GM12801 (cell line): Measurements from ENCODE around the gene RNF34.

Source experiments
- TF ChIP-seq, protein P1 (sequence below): IDR thresholded peaks from one replicate; pipeline ENCODE4 v1.5.1; 2011; ENCODE audit warnings: control low read depth; ENCODE audit not compliant: insufficient read length; ENCODE audit errors: extremely low read depth

Gene RNF34, protein sequence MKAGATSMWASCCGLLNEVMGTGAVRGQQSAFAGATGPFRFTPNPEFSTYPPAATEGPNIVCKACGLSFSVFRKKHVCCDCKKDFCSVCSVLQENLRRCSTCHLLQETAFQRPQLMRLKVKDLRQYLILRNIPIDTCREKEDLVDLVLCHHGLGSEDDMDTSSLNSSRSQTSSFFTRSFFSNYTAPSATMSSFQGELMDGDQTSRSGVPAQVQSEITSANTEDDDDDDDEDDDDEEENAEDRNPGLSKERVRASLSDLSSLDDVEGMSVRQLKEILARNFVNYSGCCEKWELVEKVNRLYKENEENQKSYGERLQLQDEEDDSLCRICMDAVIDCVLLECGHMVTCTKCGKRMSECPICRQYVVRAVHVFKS

DNA sequence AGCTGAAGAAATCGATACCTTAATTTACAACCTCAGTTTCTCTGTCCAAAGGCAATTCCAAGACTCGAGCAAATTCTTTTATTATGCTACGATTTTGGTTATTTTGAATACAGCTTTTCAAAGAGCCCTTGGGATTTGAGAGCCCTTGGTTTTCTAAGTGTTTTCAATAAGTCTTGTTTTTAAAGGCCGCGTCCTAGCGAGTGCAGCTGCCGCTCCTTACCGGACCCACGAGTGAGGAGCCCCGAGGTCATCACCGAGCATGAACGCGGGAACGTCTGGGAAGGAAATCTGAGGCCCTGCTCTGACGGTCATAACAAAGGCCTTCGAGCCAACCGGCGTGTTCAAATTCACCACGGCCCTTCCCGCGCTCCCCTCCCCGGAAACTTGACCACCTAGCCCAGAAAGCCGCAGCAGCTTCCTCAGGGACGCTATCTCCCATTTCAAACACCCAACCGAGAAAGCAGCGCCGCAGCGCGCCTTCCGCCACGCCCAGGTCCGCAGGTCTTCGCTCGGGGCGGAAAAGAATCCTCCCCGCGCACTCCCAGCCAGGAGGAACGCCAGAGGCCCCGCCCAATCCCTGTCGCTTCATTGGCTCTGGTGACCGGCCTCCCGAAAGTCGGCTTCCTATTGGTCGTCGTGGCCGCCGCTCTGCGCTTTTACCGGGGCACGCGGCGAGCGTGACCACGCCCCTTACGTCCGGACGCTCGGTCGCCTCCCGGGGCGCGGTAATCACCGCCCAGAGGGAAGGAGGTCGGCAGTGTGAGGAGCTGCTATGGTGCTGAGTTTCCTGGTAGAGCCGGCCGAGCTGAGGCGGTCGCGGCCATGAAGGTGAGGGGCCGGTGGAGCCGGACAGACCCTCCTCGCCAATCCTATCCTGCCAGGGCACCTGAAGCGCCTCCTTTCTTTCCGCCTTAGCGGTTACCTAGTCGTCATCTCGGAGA lies at the start of gene RNF34:
Gene RNF34 (plus strand): TSS at position 728 of the 941 bp plus-strand sequence. CDS start 95 bp downstream, at position 823.
- TF ChIP-seq, protein P1, sequence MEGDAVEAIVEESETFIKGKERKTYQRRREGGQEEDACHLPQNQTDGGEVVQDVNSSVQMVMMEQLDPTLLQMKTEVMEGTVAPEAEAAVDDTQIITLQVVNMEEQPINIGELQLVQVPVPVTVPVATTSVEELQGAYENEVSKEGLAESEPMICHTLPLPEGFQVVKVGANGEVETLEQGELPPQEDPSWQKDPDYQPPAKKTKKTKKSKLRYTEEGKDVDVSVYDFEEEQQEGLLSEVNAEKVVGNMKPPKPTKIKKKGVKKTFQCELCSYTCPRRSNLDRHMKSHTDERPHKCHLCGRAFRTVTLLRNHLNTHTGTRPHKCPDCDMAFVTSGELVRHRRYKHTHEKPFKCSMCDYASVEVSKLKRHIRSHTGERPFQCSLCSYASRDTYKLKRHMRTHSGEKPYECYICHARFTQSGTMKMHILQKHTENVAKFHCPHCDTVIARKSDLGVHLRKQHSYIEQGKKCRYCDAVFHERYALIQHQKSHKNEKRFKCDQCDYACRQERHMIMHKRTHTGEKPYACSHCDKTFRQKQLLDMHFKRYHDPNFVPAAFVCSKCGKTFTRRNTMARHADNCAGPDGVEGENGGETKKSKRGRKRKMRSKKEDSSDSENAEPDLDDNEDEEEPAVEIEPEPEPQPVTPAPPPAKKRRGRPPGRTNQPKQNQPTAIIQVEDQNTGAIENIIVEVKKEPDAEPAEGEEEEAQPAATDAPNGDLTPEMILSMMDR: no peak

DNA sequence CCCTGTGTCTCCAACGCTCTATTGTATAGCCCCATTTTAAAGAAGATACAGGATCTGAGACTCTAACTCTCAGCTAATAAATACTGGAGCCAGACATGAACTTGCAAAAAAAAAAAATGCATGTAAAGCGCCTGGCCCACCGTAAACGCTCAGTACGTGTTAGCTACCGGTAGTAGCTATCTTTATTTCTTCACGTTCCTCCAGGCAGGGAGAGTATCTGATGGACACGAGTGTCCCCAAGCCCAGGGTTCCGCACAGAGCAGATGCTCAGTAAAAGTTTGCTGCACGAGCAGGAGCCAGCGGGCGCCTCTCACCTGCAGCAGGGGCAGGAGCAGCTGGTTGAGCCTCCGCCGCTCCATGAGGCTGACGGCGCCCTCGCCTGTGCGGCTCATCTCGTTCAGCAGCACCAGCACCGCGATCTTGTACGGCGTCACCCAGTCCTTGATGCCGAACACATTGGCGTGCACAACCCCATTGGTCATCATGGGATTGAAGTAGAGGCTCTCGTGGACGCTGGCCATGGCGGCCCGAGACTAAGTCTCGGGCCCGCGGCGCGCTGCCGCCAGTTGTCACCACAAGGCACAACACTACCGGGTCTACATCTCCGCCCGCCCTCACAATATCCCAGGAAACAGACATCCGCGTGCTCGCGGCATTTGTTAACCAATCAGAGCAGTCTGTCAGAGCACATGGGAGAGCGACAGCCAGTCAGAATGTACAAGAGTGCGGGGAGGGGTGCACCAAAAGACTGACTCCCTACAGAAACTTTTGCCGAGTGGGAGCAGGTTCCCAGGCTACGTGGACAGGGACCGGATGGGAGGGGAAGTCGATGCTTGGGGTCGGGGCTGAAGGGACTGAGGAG lies 47.9 kb upstream of the RNF34 start, which contains the start of gene ANAPC5:
Gene ANAPC5 (minus strand): TSS at position 592 of the 862 bp plus-strand sequence. CDS start 71 bp downstream, at position 521.
- TF ChIP-seq, protein P1: no peak

DNA sequence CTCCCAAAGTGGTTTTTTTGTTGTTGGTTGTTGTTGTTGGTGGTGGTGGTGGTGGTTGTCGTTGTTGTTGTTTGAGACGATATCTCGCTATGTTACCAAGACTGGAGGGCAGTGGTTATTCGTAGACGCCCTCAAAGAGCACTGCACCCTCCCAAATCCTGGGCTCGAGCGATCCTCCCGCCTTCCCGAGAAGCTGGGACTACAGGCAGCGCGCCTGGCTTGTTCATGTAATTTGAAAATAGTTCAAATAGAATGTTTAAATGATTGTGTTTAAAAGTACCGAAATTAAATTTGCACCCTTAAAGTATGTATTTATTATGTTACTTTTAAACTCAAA lies 47.3 kb upstream of the RNF34 start:
- TF ChIP-seq, protein P1: no peak

DNA sequence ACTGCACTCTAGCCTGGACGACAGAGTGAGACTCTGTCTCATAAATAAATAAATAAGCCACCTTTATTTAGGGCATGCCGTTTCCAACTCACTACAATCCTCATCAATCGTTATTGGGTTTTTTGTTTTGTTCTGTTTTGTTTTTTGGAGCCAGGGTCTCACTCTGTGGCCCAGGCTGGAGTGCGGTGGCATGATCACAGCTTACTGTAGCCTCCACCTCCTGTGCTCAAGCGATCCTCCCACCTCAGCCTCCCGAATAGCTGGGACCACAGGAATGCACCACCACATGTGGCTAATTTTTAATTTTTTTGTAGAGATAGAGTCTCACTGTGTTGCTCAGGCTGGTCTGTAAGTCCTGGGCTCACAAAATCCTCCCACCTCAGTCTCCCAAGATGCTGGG lies 44.1 kb upstream of the RNF34 start:
- TF ChIP-seq, protein P1: no peak

DNA sequence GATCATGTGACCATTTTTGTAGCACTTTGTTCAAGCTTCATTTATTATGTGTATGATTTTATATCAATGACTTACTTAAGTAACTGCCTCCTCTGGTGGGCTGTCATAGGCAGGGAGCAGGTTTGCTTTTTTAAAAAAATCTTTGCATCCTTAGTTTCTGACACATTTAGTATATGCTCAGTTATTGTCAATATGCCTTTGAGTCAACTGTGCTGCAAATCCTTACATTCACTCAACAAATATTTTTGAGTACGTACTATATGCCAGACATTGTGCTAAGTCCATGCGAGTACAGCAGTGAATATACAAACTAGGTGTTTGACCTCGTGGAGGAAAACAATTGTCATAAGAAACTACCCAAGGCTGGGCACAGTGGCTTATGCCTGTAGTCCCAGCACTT lies 43.3 kb upstream of the RNF34 start:
- TF ChIP-seq, protein P1: no peak

DNA sequence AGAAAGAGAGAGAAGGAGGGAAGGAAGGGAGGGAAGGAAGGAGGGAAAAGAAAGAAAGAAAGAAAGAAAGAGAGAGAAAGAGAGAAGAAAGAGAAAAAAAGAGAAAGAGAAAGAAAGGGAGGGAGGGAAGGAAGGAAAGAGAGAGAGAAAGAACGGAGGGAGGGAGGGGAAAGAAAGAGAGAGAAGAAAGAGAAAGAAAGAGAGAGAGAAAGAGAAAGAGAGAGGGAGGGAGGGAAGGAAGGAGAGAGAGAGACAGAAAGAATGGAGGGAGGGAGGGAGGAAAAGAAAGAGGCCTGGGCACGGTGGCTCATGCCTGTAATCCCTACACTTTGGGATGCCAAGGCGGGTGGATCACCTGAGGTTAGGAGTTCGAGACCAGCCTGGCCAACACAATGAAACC lies 42.6 kb upstream of the RNF34 start:
- TF ChIP-seq, protein P1: no peak
